WI38 (cell line): Measurements from ENCODE around the gene TTYH3.

Experiments
- H3K4me3 ChIP-seq: 2 replicates; pipeline ENCODE4 v1.5.1; 2011; ENCODE audit warnings: low read depth, mild to moderate bottlenecking, control low read depth, low read length
- CTCF ChIP-seq: IDR thresholded peaks from 2 replicates; pipeline ENCODE4 v1.5.1; 2012; ENCODE audit warnings: low read depth, mild to moderate bottlenecking, control low read depth, low read length

TTYH3 gene

GRCh38 chr7:2596464-2597272, 35.1 kb upstream of the TTYH3 start:
- TF ChIP-seq CTCF: no peak
- no peak overlapping the region for H3K4me3 ChIP-seq

GRCh38 chr7:2597273-2597640, 34.5 kb upstream of the TTYH3 start:
- no peak overlapping the region for H3K4me3 ChIP-seq
- no peak for TF ChIP-seq CTCF

GRCh38 chr7:2598154-2598823, 33.5 kb upstream of the TTYH3 start:
- TF ChIP-seq CTCF: no peak
- H3K4me3 ChIP-seq: no peak overlapping the region

GRCh38 chr7:2601065-2601464, 30.7 kb upstream of the TTYH3 start:
- TF ChIP-seq CTCF: no peak
- no peak overlapping the region for H3K4me3 ChIP-seq

- TF ChIP-seq CTCF: no peak
- no peak overlapping the region for H3K4me3 ChIP-seq
Measured at GRCh38 chr7:2601907-2602306, 29.9 kb upstream of the TTYH3 start.

- TF ChIP-seq CTCF: no peak
Measured at GRCh38 chr7:2602406-2603043, 29.3 kb upstream of the TTYH3 start.

More at GRCh38 chr7:2602406-2603043, 29.3 kb upstream of the TTYH3 start:
- no peak overlapping the region for H3K4me3 ChIP-seq
